Gastroesophageal sphincter (tissue), 4 donors: ENCODE measurements around the gene DRAP1. TPM values are rescaled to one million over a fixed set of nuclear protein-coding genes. Genes with fewer than 3 reads are reported as not detected.
A peak's percentile ranks its signal among the peaks of the same experiment; 100 is the strongest.

Experiments used
- ATAC-seq: fragments of 150-250 bp; one replicate; pipeline ENCODE4 v1.9.1; 2016; ENCODE audit warnings: mild to moderate bottlenecking, moderate library complexity
- H3K27ac ChIP-seq, 4 donors: fragments of 200-600 bp; sonication (generic) in 3 of 4; 1 replicate in 3 of 4; 2 replicates in 1 of 4; pipeline ENCODE4 v1.5.1; 2016 to 2019
- H3K27me3 ChIP-seq: fragments of 200-600 bp; sonication (generic); one replicate; pipeline ENCODE4 v1.5.1; 2019
- H3K36me3 ChIP-seq, 2 donors: fragments of 200-600 bp; sonication (generic); one replicate each; pipeline ENCODE4 v1.5.1; 2019; ENCODE audit warnings: control low read depth in 1 of 2
- H3K4me1 ChIP-seq, 3 donors: fragments of 200-600 bp; sonication (generic); 1 replicate in 2 of 3; 2 replicates in 1 of 3; pipeline ENCODE4 v1.5.1; 2016 to 2019; ENCODE audit warnings: control low read depth in 2 of 3
- H3K4me3 ChIP-seq, 2 donors: fragments of 200-600 bp; sonication (generic); one replicate each; pipeline ENCODE4 v1.5.1; 2019; ENCODE audit warnings: mild to moderate bottlenecking in 1 of 2, moderate library complexity in 1 of 2
- H3K9me3 ChIP-seq, 3 donors: fragments of 200-600 bp; sonication (generic); one replicate each; pipeline ENCODE4 v1.5.1; 2017 to 2019; ENCODE audit warnings: control low read depth in 2 of 3
- CTCF ChIP-seq, 4 experiments: fragments of 200-600 bp in 2 of 4; fragments of 450-650 bp in 2 of 4; sonication (generic) in 1 of 4; IDR thresholded peaks; one replicate each; pipeline ENCODE4 v1.5.1; 2017 to 2019; ENCODE audit warnings: antibody characterized with exemption in 4 of 4, mild to moderate bottlenecking in 2 of 4, moderate library complexity in 2 of 4
- EP300 ChIP-seq: sonication (generic); formaldehyde crosslinking; IDR thresholded peaks from one replicate; pipeline ENCODE4 v1.6.1; 2017; ENCODE audit warnings: antibody characterized with exemption, mild to moderate bottlenecking
- POLR2A ChIP-seq, 2 donors: fragments of 450-650 bp; IDR thresholded peaks; one replicate each; pipeline ENCODE4 v1.6.1; 2017; ENCODE audit warnings: antibody characterized with exemption in 2 of 2, mild to moderate bottlenecking in 2 of 2, moderate library complexity in 1 of 2
- POLR2AphosphoS5 ChIP-seq: sonication (generic); formaldehyde crosslinking; IDR thresholded peaks from one replicate; pipeline ENCODE4 v1.6.1; 2017; ENCODE audit warnings: antibody characterized with exemption
- WGBS, 2 donors: methylation state at CpG; one replicate each; pipeline ENCODE4 v1.1.5; 2018; ENCODE audit warnings: low coverage in 1 of 2; 5-methylcytosine and 5-hydroxymethylcytosine counted together
- total RNA-seq, 4 donors: library from RNA; depleted of rRNA; stranded (reverse); fragments of >200 nt; gene quantifications; one replicate each; pipeline ENCODE4 v1.1.0, GENCODE V29; 2016

Gene DRAP1
- total RNA-seq, 4 donors from 2014 or later: 80.2 to 118 (median 98.8) TPM

- 29 to 41% methylated on average over 9 to 13 of the region's 16 CpGs for WGBS, 2 donors
- peaks cover 0 to 24% of the 10 kb centered on the region in 2 donors for H3K36me3 ChIP-seq
- H3K4me3 ChIP-seq: peak overlapping the region; percentile 85 to 100
- TF ChIP-seq POLR2AphosphoS5 (no peak), CTCF (IDR thresholded peaks at IDR 0.05) (no peak)
- H3K9me3 ChIP-seq: no peaks in the 10 kb centered on the region
- peaks cover 10 to 35% (median 24%) of the 10 kb centered on the region in 3 donors for H3K4me1 ChIP-seq
- H3K27me3 ChIP-seq: peaks cover 29% of the 10 kb centered on the region
- ATAC-seq: no peak
- peak overlapping the region; percentile 73 to 98 (median 90) for H3K27ac ChIP-seq
Measured at GRCh38 chr11:65960824-65961266, 41.6 kb downstream of the DRAP1 start.

- peak; percentile 99 for ATAC-seq
- TF ChIP-seq POLR2A (IDR thresholded peaks at IDR 0.05) (peak; percentile 55 to 60), CTCF (IDR thresholded peaks at IDR 0.05) (peak in 1 of 4 experiments; percentile 2), POLR2AphosphoS5 (peak; percentile 79), EP300 (no peak)
- Histone ChIP-seq H3K4me3 (peak within 1 kb of the TSS; percentile 85 to 100), H3K9me3 (no peaks in the 10 kb centered on the region), H3K36me3 (peaks cover 0 to 30% of the 10 kb centered on the region in 2 donors), H3K27ac (peak within 1 kb of the TSS; percentile 73 to 98 (median 90)), H3K27me3 (peaks cover 23% of the 10 kb centered on the region), H3K4me1 (peaks cover 10 to 35% (median 24%) of the 10 kb centered on the region in 3 donors)
- WGBS, 2 donors: 0% methylated on average over 9 to 13 of the region's 97 CpGs
Measured at GRCh38 chr11:65961267-65962140, 42.3 kb downstream of the DRAP1 start, which contains the start of gene SART1. Gene SART1, plus strand, starts transcription at chr11:65961734. Its CDS starts 47 bp downstream, at chr11:65961781.

- Histone ChIP-seq H3K4me1 (peaks cover 10 to 35% (median 24%) of the 10 kb centered on the region in 3 donors), H3K4me3 (peak overlapping the region; percentile 85 to 100), H3K27me3 (peaks cover 17% of the 10 kb centered on the region), H3K9me3 (no peaks in the 10 kb centered on the region), H3K36me3 (peaks cover 0 to 37% of the 10 kb centered on the region in 2 donors), H3K27ac (peak overlapping the region; percentile 66 to 98 (median 90))
- TF ChIP-seq CTCF (IDR thresholded peaks at IDR 0.05) (no peak), EP300 (no peak), POLR2A (IDR thresholded peaks at IDR 0.05) (no peak)
- WGBS, 2 donors: 6 to 8% methylated on average over 4 to 11 of the region's 13 CpGs
- ATAC-seq: no peak
Measured at GRCh38 chr11:65962141-65962564, 42.9 kb downstream of the DRAP1 start.

- TF ChIP-seq POLR2A (IDR thresholded peaks at IDR 0.05) (no peak), EP300 (no peak), POLR2AphosphoS5 (no peak), CTCF (IDR thresholded peaks at IDR 0.05) (no peak)
- 100% methylated on average over 1 of the region's 10 CpGs; no CpG with 5 or more reads in 1 of the 2 donors for WGBS, 2 donors
Measured at GRCh38 chr11:65964906-65965305, 45.7 kb downstream of the DRAP1 start.

More at GRCh38 chr11:65964906-65965305, 45.7 kb downstream of the DRAP1 start:
- H3K4me1 ChIP-seq: peaks cover 10 to 35% (median 24%) of the 10 kb centered on the region in 3 donors
- no peaks in the 10 kb centered on the region for H3K9me3 ChIP-seq
- ATAC-seq: no peak
- no peak overlapping the region for H3K27ac ChIP-seq
- H3K36me3 ChIP-seq: peaks cover 0 to 64% of the 10 kb centered on the region in 2 donors
- no peaks in the 10 kb centered on the region for H3K27me3 ChIP-seq
- H3K4me3 ChIP-seq: no peak overlapping the region
